Stimulated activated CD8-positive, alpha-beta memory T cell treated with anti-CD3 and anti-CD28 coated beads, Interleukin-12 subunit alpha, Interleukin-12 subunit beta, amount 100 ng/mL, for 24 hours (primary cell): ENCODE results near the gene SPATS2L.

ENCODE experiments used
- DNase-seq: peaks from one replicate; pipeline ENCODE4 v3.0.0-alpha.2; 2020; ENCODE audit errors: extremely low read depth

SPATS2L gene

GRCh38 chr2:200442471-200442870, 136.0 kb downstream of the SPATS2L start:
- no peak for DNase-seq

- DNase-seq = no peak
These were observed 136.9 kb downstream of the SPATS2L start for GRCh38 chr2:200443376-200443775.

- no peak for DNase-seq
These were observed 137.4 kb downstream of the SPATS2L start for GRCh38 chr2:200443916-200444315.

GRCh38 chr2:200444530-200444929, 138.0 kb downstream of the SPATS2L start:
- DNase-seq = no peak

- DNase-seq = no peak
These were observed 138.8 kb downstream of the SPATS2L start for GRCh38 chr2:200445284-200445683.

GRCh38 chr2:200446612-200447011, 140.1 kb downstream of the SPATS2L start:
- DNase-seq = no peak

- no peak for DNase-seq
These were observed 140.8 kb downstream of the SPATS2L start for GRCh38 chr2:200447139-200447855.

- DNase-seq = no peak
These were observed 142.0 kb downstream of the SPATS2L start for GRCh38 chr2:200448455-200448854.

GRCh38 chr2:200449149-200449548, 142.7 kb downstream of the SPATS2L start:
- DNase-seq = no peak

- no peak for DNase-seq
These were observed 143.8 kb downstream of the SPATS2L start for GRCh38 chr2:200450288-200450687.

GRCh38 chr2:200451511-200451910, 145.0 kb downstream of the SPATS2L start:
- DNase-seq = no peak

GRCh38 chr2:200452377-200452776, 145.9 kb downstream of the SPATS2L start:
- no peak for DNase-seq

GRCh38 chr2:200453142-200453852, 146.8 kb downstream of the SPATS2L start:
- no peak for DNase-seq

GRCh38 chr2:200453853-200454534, 147.5 kb downstream of the SPATS2L start:
- no peak for DNase-seq

- no peak for DNase-seq
These were observed 148.7 kb downstream of the SPATS2L start for GRCh38 chr2:200454927-200455801.

- DNase-seq = no peak
These were observed 149.5 kb downstream of the SPATS2L start for GRCh38 chr2:200455958-200456421.

- DNase-seq = no peak
These were observed 150.1 kb downstream of the SPATS2L start for GRCh38 chr2:200456567-200456966.

- DNase-seq = no peak
These were observed 152.6 kb downstream of the SPATS2L start for GRCh38 chr2:200459101-200459500.

- DNase-seq = no peak
These were observed 155.6 kb downstream of the SPATS2L start for GRCh38 chr2:200461846-200462710.

GRCh38 chr2:200463452-200463851, 157.0 kb downstream of the SPATS2L start:
- no peak for DNase-seq
